SKM-1 (cell line): ENCODE results near the gene THTPA.

Experiments
- DNase-seq: peaks from one replicate; lab custom pipeline; 2025; ENCODE audit not compliant: unreplicated experiment; lab: John Stamatoyannopoulos, UW

THTPA gene

GRCh38 chr14:23566778-23567185 is 10.7 kb downstream of the THTPA start:
- no peak for DNase-seq

- DNase-seq = peak; percentile 39
These were observed 11.3 kb downstream of the THTPA start, which contains the start of gene AP1G2 for GRCh38 chr14:23567186-23568020. AP1G2 (minus strand) TSS chr14:23567791; CDS start chr14:23567314, 477 bp downstream.

- no peak for DNase-seq
These were observed 12.0 kb downstream of the THTPA start for GRCh38 chr14:23568021-23568599.

- no peak for DNase-seq
These were observed 12.7 kb downstream of the THTPA start for GRCh38 chr14:23568600-23569331.

- no peak for DNase-seq
These were observed 13.5 kb downstream of the THTPA start for GRCh38 chr14:23569443-23570151.

- no peak for DNase-seq
These were observed 14.9 kb downstream of the THTPA start for GRCh38 chr14:23570806-23571483.

GRCh38 chr14:23571701-23572523 is 15.8 kb downstream of the THTPA start:
- DNase-seq = no peak

GRCh38 chr14:23572524-23572828 is 16.4 kb downstream of the THTPA start:
- DNase-seq = no peak

GRCh38 chr14:23572836-23573235 is 16.8 kb downstream of the THTPA start:
- no peak for DNase-seq

GRCh38 chr14:23573384-23574015 is 17.4 kb downstream of the THTPA start:
- no peak for DNase-seq

- no peak for DNase-seq
These were observed 21.1 kb downstream of the THTPA start for GRCh38 chr14:23577004-23577681.

- DNase-seq = no peak
These were observed 21.8 kb downstream of the THTPA start for GRCh38 chr14:23577710-23578392.

GRCh38 chr14:23578560-23579310 is 22.7 kb downstream of the THTPA start, which contains the start of gene JPH4:
JPH4 (minus strand) TSS chr14:23578790; CDS start chr14:23577453, 1,337 bp downstream.
- DNase-seq = no peak

- no peak for DNase-seq
These were observed 23.2 kb downstream of the THTPA start for GRCh38 chr14:23579311-23579630.

- DNase-seq = no peak
These were observed 23.7 kb downstream of the THTPA start for GRCh38 chr14:23579739-23580138.

- DNase-seq = no peak
These were observed 24.3 kb downstream of the THTPA start for GRCh38 chr14:23580152-23580926.

- no peak for DNase-seq
These were observed 24.8 kb downstream of the THTPA start for GRCh38 chr14:23580948-23581281.
